HL-60 (cell line): Measurements from ENCODE around the gene FGFR3.

Experiments
- CTCF ChIP-seq: IDR thresholded peaks from one replicate; pipeline ENCODE4 v1.5.1; 2011; ENCODE audit warnings: low read length, control low read depth, inconsistent platforms; ENCODE audit not compliant: insufficient read depth
- POLR2AphosphoS5 ChIP-seq: IDR thresholded peaks from 2 replicates; pipeline ENCODE4 v1.6.1; 2012; ENCODE audit warnings: low read depth

GRCh38 chr4:1825326-1825725 lies 32.2 kb downstream of the FGFR3 start:
- TF ChIP-seq CTCF (no peak), POLR2AphosphoS5 (no peak)
